Stimulated activated CD4-positive, alpha-beta T cell treated with anti-CD3 and anti-CD28 coated beads, Interleukin-4, amount 100 ng/mL, for 48 hours (primary cell): ENCODE measurements around the gene FEN1.

Source experiments
- DNase-seq, 2 donors: peaks; one replicate each; pipeline ENCODE4 v3.0.0-alpha.2; 2020; ENCODE audit warnings: low read depth in 2 of 2

FEN1 gene

GRCh38 chr11:61841636-61842527, 49.2 kb downstream of the FEN1 start:
- no peak for DNase-seq

GRCh38 chr11:61842528-61842820, 49.8 kb downstream of the FEN1 start:
- no peak for DNase-seq

- DNase-seq = no peak
Observed at GRCh38 chr11:61844909-61845565, 52.3 kb downstream of the FEN1 start.

GRCh38 chr11:61846362-61847020, 53.8 kb downstream of the FEN1 start:
- DNase-seq = no peak
